OCI-LY7 (cell line): Measurements from ENCODE around the gene RPL27A. TPM values are rescaled to one million over a fixed set of nuclear protein-coding genes. Genes with fewer than 3 reads are reported as not detected.

Source experiments
- BruUV-seq: library from RNA; stranded (reverse); fragments of 400-500 nt; replicated peaks from 2 replicates; lab custom pipeline; 2021; lab: Mats Ljungman, UMichigan
- CTCF ChIA-PET: fragments of 300-600 bp; sonication (Branson Sonifier 250); formaldehyde crosslinking; loops from one replicate; lab custom pipeline; 2022; ENCODE audit warnings: antibody characterized with exemption; ENCODE audit not compliant: unreplicated experiment; lab: Charles Lee
- POLR2A ChIA-PET: fragments of 300-600 bp; sonication (Branson Sonifier 250); formaldehyde crosslinking; loops from one replicate; lab custom pipeline; 2022; ENCODE audit warnings: antibody characterized with exemption; lab: Charles Lee
- DNase-seq: peaks from one replicate; pipeline ENCODE4 v3.0.0-alpha.2; 2015; ENCODE audit warnings: low spot score
- H2AFZ ChIP-seq: fragments of 200-600 bp; sonication (generic), shearing (Covaris generic); 2 replicates; pipeline ENCODE4 v1.6.1; 2014; ENCODE audit warnings: mild to moderate bottlenecking, antibody characterized with exemption, low read length, moderate library complexity
- H3K27ac ChIP-seq: fragments of 200-600 bp; sonication (generic); 2 replicates; pipeline ENCODE4 v1.5.1; 2014; ENCODE audit warnings: mixed run types, low read depth, mild to moderate bottlenecking, moderate library complexity, low read length, inconsistent platforms; ENCODE audit not compliant: poor library complexity, severe bottlenecking
- H3K36me3 ChIP-seq: fragments of 200-600 bp; sonication (generic); 2 replicates; pipeline ENCODE4 v1.6.1; 2014; ENCODE audit warnings: mild to moderate bottlenecking, antibody characterized with exemption, low read length, moderate library complexity, mixed read lengths; ENCODE audit not compliant: insufficient read depth
- H3K4me1 ChIP-seq: fragments of 200-600 bp; sonication (generic); 2 replicates; pipeline ENCODE4 v1.5.1; 2014; ENCODE audit warnings: mild to moderate bottlenecking, low read length; ENCODE audit not compliant: insufficient read depth, poor library complexity, severe bottlenecking
- H3K4me2 ChIP-seq: fragments of 200-600 bp; sonication (generic); 2 replicates; pipeline ENCODE4 v1.6.1; 2014; ENCODE audit warnings: mild to moderate bottlenecking, low read length
- H3K4me3 ChIP-seq: fragments of 200-600 bp; sonication (generic); 2 replicates; pipeline ENCODE4 v1.5.1; 2014; ENCODE audit warnings: mild to moderate bottlenecking, low read depth, low read length; ENCODE audit not compliant: poor library complexity, severe bottlenecking
- H3K79me2 ChIP-seq: fragments of 200-600 bp; sonication (generic); 2 replicates; pipeline ENCODE4 v1.6.1; 2016; ENCODE audit warnings: low read depth, mild to moderate bottlenecking, low read length, moderate library complexity, mixed read lengths; ENCODE audit not compliant: insufficient read depth
- H3K9me2 ChIP-seq: fragments of 200-600 bp; sonication (generic); 2 replicates; pipeline ENCODE4 v1.6.1; 2016; ENCODE audit warnings: mild to moderate bottlenecking, low read length, mixed read lengths; ENCODE audit not compliant: insufficient read depth
- H3K9me3 ChIP-seq: fragments of 200-600 bp; sonication (generic); 2 replicates; pipeline ENCODE4 v1.6.1; 2014; ENCODE audit warnings: mild to moderate bottlenecking, mixed run types, low read length, mixed read lengths
- H4K20me1 ChIP-seq: fragments of 200-600 bp; sonication (generic); 2 replicates; pipeline ENCODE4 v1.6.1; 2014; ENCODE audit warnings: mild to moderate bottlenecking, antibody characterized with exemption, low read length, moderate library complexity, mixed read lengths; ENCODE audit not compliant: insufficient read depth
- EZH2phosphoT487 ChIP-seq: fragments of 200-600 bp; sonication (generic); IDR thresholded peaks from 2 replicates; pipeline ENCODE4 v1.6.1; 2018; ENCODE audit warnings: low read depth, borderline replicate concordance, mild to moderate bottlenecking, mixed run types, antibody characterized with exemption, low read length, moderate library complexity, mixed read lengths
- intact Hi-C: fragments of 100-400 bp; cut with micrococcal nuclease; formaldehyde crosslinking; loops from one replicate; pipeline ENCODE4 v1.10.0; 2022; ENCODE audit not compliant: unreplicated experiment
- total RNA-seq, 2 experiments: library from RNA; depleted of rRNA in 1 of 2; stranded (reverse); fragments of >200 nt in 1 of 2; shearing (Covaris generic) in 1 of 2; gene quantifications; 2 replicates each; pipeline ENCODE4 v1.2.3, GENCODE V29; 2014 to 2022
- TF ChIP-seq, protein P1 (sequence below): fragments of 200-600 bp; sonication (generic); conservative IDR thresholded peaks from 2 replicates; pipeline ENCODE4 v1.5.1; 2014; ENCODE audit warnings: mild to moderate bottlenecking, antibody characterized with exemption, low read length, moderate library complexity, mixed read lengths

RPL27A gene
- total RNA-seq, 2 experiments from 2014 or later, result 1,593 to 2,753 TPM

DNA sequence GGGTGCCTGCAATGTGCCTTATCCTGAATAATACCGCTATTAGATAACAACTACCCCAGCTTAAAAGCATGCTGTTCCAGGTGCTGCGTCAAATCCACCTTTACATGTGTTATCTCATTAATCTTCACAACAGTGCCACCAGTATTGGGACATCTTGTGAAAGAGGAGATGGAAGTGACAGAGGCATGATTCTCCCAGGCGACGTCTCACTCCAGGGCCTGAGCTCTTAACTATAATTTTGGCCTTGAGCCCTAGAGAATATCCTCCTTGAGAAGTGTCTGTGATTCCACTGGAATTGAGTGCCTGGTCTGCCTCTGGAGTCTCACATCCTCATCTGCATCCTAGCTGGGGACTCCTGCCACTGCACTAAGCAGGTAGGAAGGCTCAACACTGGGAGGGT, 43.8 kb downstream of the RPL27A start:
- no peak overlapping the region for H3K27ac ChIP-seq
- no peak for TF ChIP-seq EZH2phosphoT487
- TF ChIP-seq, protein P1, sequence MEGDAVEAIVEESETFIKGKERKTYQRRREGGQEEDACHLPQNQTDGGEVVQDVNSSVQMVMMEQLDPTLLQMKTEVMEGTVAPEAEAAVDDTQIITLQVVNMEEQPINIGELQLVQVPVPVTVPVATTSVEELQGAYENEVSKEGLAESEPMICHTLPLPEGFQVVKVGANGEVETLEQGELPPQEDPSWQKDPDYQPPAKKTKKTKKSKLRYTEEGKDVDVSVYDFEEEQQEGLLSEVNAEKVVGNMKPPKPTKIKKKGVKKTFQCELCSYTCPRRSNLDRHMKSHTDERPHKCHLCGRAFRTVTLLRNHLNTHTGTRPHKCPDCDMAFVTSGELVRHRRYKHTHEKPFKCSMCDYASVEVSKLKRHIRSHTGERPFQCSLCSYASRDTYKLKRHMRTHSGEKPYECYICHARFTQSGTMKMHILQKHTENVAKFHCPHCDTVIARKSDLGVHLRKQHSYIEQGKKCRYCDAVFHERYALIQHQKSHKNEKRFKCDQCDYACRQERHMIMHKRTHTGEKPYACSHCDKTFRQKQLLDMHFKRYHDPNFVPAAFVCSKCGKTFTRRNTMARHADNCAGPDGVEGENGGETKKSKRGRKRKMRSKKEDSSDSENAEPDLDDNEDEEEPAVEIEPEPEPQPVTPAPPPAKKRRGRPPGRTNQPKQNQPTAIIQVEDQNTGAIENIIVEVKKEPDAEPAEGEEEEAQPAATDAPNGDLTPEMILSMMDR, result no peak
- no peaks in the 10 kb centered on the region for H3K9me2 ChIP-seq
- H3K79me2 ChIP-seq, result no peaks in the 10 kb centered on the region
- no peaks in the 10 kb centered on the region for H4K20me1 ChIP-seq
- DNase-seq, result no peak
- no TSS peak for BruUV-seq
- ChIA-PET CTCF (interaction anchor here (0.5 kb wide), 1 partner anchor 25 kb away, joined by 3 read pairs; no protein-coding TSS in a partner anchor), POLR2A (no interaction called here)
- intact Hi-C loops, result no loop called here
- H3K4me2 ChIP-seq, result no peak overlapping the region
- H3K36me3 ChIP-seq, result no peaks in the 10 kb centered on the region
- no peak overlapping the region for H2AFZ ChIP-seq
- H3K4me3 ChIP-seq, result no peak overlapping the region
- no peaks in the 10 kb centered on the region for H3K4me1 ChIP-seq
- no peaks in the 10 kb centered on the region for H3K9me3 ChIP-seq

DNA sequence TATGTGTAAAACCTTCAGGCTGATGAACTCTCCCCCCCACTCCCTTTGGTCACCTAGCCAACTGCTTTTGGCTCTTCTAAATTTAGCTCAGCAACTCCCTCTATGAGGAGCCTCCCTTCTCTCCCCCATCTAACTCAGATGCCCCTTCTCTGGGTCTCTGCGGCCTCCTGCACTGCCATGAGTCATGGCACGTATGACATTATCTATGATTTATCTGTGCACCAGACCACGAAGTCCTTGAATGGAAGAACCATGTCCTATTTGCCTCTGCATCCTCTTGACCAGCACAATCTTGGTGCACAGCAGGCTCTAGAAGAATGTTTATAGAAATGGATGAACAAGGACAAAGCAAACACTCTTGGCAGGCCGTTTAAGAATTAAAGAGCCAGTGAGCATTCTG, 46.0 kb downstream of the RPL27A start:
- H3K4me3 ChIP-seq, result no peak overlapping the region
- BruUV-seq, result no TSS peak
- no peak for TF ChIP-seq EZH2phosphoT487
- TF ChIP-seq, protein P1, result no peak
- no peak overlapping the region for H2AFZ ChIP-seq
- no peak overlapping the region for H3K4me2 ChIP-seq
- no peaks in the 10 kb centered on the region for H3K9me3 ChIP-seq
- H3K9me2 ChIP-seq, result no peaks in the 10 kb centered on the region
- no peak for DNase-seq
- POLR2A ChIA-PET, result no interaction called here
- peaks cover 14% of the 10 kb centered on the region for H3K4me1 ChIP-seq
- no peaks in the 10 kb centered on the region for H4K20me1 ChIP-seq
- H3K36me3 ChIP-seq, result no peaks in the 10 kb centered on the region
- H3K27ac ChIP-seq, result no peak overlapping the region
- no peaks in the 10 kb centered on the region for H3K79me2 ChIP-seq
- intact Hi-C loops, result no loop called here
- CTCF ChIA-PET, result no interaction called here

DNA sequence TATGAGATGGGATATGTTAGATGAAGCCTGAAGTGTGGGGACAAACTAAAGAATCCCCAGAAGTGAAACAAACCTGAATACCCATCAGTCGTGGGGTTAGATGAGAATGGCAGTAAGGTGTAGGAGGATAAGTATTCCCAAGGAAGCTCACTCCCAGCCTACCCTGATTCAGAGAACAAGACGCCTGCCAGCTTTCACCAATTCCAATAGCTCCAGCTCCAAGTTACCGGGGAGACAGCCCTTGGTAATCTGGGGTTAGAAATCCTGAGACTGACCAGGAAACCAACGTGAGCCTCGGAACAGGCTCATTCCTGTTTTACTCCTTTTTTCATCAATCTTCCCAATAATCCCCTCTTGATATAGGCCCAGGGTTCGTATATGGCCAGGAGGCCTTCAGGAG, 46.5 kb downstream of the RPL27A start:
- TF ChIP-seq, protein P1, result no peak
- TF ChIP-seq EZH2phosphoT487, result no peak
- H3K9me2 ChIP-seq, result no peaks in the 10 kb centered on the region
- H3K36me3 ChIP-seq, result no peaks in the 10 kb centered on the region
- H3K27ac ChIP-seq, result no peak overlapping the region
- BruUV-seq, result no TSS peak
- no peaks in the 10 kb centered on the region for H3K9me3 ChIP-seq
- no peaks in the 10 kb centered on the region for H4K20me1 ChIP-seq
- H3K4me2 ChIP-seq, result no peak overlapping the region
- intact Hi-C loops, result no loop called here
- DNase-seq, result no peak
- peaks cover 14% of the 10 kb centered on the region for H3K4me1 ChIP-seq
- CTCF ChIA-PET, result no interaction called here
- H3K4me3 ChIP-seq, result no peak overlapping the region
- H3K79me2 ChIP-seq, result no peaks in the 10 kb centered on the region
- H2AFZ ChIP-seq, result no peak overlapping the region
- POLR2A ChIA-PET, result no interaction called here
